ENCODE data around the gene PRKCD. TPM values are rescaled to one million over a fixed set of nuclear protein-coding genes. Genes with fewer than 3 reads are reported as not detected.

PRKCD gene
- polyA plus RNA-seq, 1 experiment, result 13.7 TPM

DNA sequence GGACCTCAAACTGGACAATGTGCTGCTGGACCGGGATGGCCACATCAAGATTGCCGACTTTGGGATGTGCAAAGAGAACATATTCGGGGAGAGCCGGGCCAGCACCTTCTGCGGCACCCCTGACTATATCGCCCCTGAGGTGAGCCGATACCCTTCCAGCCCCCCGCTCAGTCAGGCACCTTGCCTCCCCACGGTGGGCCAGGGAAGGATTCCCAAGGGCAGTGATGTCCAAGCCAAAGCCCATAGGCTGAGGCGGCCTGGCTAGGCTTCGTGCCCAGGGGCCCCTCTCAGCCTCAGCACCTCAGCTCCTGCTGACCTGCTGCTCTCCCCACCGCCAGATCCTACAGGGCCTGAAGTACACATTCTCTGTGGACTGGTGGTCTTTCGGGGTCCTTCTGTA is 27.7 kb downstream of the PRKCD start:
- POLR2A ChIA-PET, result no interaction called here
- no peaks in the 10 kb centered on the region for H3K27me3 ChIP-seq (ENCODE audit: control insufficient read depth, insufficient read depth, low read length)
- no peak overlapping the region for H3K27ac ChIP-seq (ENCODE audit: low read depth, low read length)
- H3K9me3 ChIP-seq (ENCODE audit: control insufficient read depth, insufficient read depth, low read length), result no peaks in the 10 kb centered on the region
- no peak for DNase-seq (ENCODE audit: low read depth, low spot score)
- TF ChIP-seq, protein P1, sequence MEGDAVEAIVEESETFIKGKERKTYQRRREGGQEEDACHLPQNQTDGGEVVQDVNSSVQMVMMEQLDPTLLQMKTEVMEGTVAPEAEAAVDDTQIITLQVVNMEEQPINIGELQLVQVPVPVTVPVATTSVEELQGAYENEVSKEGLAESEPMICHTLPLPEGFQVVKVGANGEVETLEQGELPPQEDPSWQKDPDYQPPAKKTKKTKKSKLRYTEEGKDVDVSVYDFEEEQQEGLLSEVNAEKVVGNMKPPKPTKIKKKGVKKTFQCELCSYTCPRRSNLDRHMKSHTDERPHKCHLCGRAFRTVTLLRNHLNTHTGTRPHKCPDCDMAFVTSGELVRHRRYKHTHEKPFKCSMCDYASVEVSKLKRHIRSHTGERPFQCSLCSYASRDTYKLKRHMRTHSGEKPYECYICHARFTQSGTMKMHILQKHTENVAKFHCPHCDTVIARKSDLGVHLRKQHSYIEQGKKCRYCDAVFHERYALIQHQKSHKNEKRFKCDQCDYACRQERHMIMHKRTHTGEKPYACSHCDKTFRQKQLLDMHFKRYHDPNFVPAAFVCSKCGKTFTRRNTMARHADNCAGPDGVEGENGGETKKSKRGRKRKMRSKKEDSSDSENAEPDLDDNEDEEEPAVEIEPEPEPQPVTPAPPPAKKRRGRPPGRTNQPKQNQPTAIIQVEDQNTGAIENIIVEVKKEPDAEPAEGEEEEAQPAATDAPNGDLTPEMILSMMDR (IDR thresholded peaks at IDR 0.05; ENCODE audit: low read depth, low read length), result no peak
- H3K4me3 ChIP-seq (ENCODE audit: low read depth, low read length), result no peak overlapping the region
- CTCF ChIA-PET, result interaction anchor here (2.1 kb wide), 1 partner anchor 54 kb away, joined by 7 read pairs; no protein-coding TSS in a partner anchor

DNA sequence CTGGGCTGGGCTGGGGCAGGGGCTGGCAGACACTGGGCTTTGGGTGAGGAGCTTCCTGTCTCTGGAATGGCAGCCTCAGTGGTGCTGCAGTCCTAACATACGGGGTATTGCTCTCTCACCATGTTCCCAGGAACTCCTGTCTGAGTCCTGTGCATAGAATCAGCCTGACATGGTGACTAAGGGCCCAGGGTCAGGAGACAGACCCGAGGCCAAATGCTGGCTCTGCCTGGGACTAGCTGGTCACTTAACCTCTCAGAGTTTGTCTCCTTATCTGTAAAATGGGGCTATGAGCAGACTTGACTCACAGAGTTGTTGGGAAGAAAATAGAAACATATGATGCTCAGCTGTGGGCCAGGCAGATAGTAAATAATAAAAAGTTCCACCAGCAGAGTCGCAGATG is 28.3 kb downstream of the PRKCD start:
- no peak overlapping the region for H3K27ac ChIP-seq (ENCODE audit: low read depth, low read length)
- POLR2A ChIA-PET, result no interaction called here
- no peaks in the 10 kb centered on the region for H3K9me3 ChIP-seq (ENCODE audit: control insufficient read depth, insufficient read depth, low read length)
- H3K4me3 ChIP-seq (ENCODE audit: low read depth, low read length), result no peak overlapping the region
- CTCF ChIA-PET, result no interaction called here
- DNase-seq (ENCODE audit: low read depth, low spot score), result no peak
- TF ChIP-seq, protein P1 (IDR thresholded peaks at IDR 0.05; ENCODE audit: low read depth, low read length), result no peak
- H3K27me3 ChIP-seq (ENCODE audit: control insufficient read depth, insufficient read depth, low read length), result no peaks in the 10 kb centered on the region

DNA sequence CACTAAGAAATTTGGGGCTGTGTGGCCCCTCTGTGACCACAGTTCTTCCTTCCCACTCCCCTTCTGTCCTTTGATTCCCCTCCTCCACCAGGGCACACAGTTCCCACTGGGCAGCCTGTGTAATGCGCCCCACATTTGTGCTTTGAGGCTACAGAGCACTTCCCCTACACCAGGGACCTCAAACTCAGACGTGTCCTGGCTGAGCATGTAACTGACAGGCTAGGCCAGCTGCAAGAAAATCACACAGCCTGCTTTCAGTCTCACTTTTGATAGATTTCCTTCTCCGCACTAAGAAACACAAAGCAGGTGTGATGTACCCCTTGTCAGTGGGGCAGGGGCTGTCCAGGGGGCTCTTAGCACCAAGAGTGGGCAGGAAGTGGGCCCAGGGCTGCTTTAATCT is 29.6 kb downstream of the PRKCD start:
- CTCF ChIA-PET, result interaction anchor here (0.6 to 1.1 kb wide), 4 partner anchors 30 to 136 kb away, joined by 3 to 4 read pairs (median 4); no protein-coding TSS in a partner anchor
- DNase-seq (ENCODE audit: low read depth, low spot score), result no peak
- TF ChIP-seq, protein P1 (IDR thresholded peaks at IDR 0.05; ENCODE audit: low read depth, low read length), result no peak
- POLR2A ChIA-PET, result no interaction called here
- no peaks in the 10 kb centered on the region for H3K27me3 ChIP-seq (ENCODE audit: control insufficient read depth, insufficient read depth, low read length)
- no peaks in the 10 kb centered on the region for H3K9me3 ChIP-seq (ENCODE audit: control insufficient read depth, insufficient read depth, low read length)
- H3K4me3 ChIP-seq (ENCODE audit: low read depth, low read length), result no peak overlapping the region
- no peak overlapping the region for H3K27ac ChIP-seq (ENCODE audit: low read depth, low read length)

DNA sequence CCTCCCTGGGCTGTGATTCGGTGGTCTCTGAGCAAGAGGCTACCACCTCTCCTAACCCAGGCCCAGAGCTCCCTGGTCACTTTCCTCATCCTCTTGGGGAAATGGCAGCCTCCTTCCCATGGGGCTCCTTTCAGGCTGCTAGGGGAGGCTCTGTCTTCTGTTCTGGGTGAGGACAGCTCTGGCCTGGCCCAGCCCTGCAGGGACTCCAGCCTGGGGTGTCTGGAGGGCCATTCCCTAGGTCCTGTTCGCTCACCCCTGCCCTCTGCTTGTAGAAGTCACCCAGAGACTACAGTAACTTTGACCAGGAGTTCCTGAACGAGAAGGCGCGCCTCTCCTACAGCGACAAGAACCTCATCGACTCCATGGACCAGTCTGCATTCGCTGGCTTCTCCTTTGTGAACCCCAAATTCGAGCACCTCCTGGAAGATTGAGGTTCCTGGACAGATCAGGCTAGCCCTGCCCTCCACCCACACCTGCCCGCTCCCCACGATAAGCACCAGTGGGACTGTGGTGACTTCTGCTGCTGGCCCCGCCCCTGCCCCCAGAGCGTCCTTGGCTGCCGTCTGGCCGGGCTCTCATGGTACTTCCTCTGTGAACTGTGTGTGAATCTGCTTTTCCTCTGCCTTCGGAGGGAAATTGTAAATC is 30.9 kb downstream of the PRKCD start:
- H3K4me3 ChIP-seq (ENCODE audit: low read depth, low read length), result no peak overlapping the region
- CTCF ChIA-PET, result interaction anchor here (0.6 to 1.7 kb wide), 4 partner anchors 78 to 109 kb away, joined by 3 to 9 read pairs (median 4); no protein-coding TSS in a partner anchor
- DNase-seq (ENCODE audit: low read depth, low spot score), result no peak
- TF ChIP-seq, protein P1 (IDR thresholded peaks at IDR 0.05; ENCODE audit: low read depth, low read length), result no peak
- H3K27ac ChIP-seq (ENCODE audit: low read depth, low read length), result no peak overlapping the region
- H3K27me3 ChIP-seq (ENCODE audit: control insufficient read depth, insufficient read depth, low read length), result no peaks in the 10 kb centered on the region
- no peaks in the 10 kb centered on the region for H3K9me3 ChIP-seq (ENCODE audit: control insufficient read depth, insufficient read depth, low read length)
- POLR2A ChIA-PET, result no interaction called here

DNA sequence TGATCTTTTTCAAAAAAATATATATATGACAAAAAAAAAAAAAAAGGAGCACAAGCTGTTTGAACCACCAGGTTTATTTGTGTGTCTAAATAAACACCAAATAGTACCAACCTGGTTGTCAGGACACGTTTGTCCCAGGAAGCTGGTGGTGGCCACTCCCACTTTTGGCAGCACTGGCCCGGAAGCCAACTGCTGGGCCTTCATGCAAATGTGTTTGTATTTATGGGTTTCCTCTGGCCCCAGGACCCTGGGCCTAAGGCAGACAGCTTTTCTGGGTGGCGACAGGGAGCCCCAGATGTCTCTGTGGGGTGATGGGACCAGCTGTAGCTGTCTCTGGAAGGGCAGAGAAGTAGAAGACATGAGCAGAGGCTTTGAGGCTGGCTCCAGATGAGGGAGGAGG is 31.6 kb downstream of the PRKCD start:
- CTCF ChIA-PET, result interaction anchor here (0.7 to 1.7 kb wide), 2 partner anchors 78 to 82 kb away, joined by 3 to 9 read pairs; no protein-coding TSS in a partner anchor
- H3K4me3 ChIP-seq (ENCODE audit: low read depth, low read length), result no peak overlapping the region
- no peaks in the 10 kb centered on the region for H3K9me3 ChIP-seq (ENCODE audit: control insufficient read depth, insufficient read depth, low read length)
- POLR2A ChIA-PET, result no interaction called here
- DNase-seq (ENCODE audit: low read depth, low spot score), result no peak
- H3K27me3 ChIP-seq (ENCODE audit: control insufficient read depth, insufficient read depth, low read length), result no peaks in the 10 kb centered on the region
- no peak overlapping the region for H3K27ac ChIP-seq (ENCODE audit: low read depth, low read length)
- TF ChIP-seq, protein P1 (IDR thresholded peaks at IDR 0.05; ENCODE audit: low read depth, low read length), result no peak

Measured in AG04450 (cell line).